GM18909 (cell line): ENCODE data around the gene MYO15B.

Experiments used
- ATAC-seq: cut with Tn5 transposase; IDR thresholded peaks from one replicate; pipeline ENCODE4 v1.9.1; 2021; ENCODE audit warnings: mild to moderate bottlenecking; ENCODE audit not compliant: unreplicated experiment, poor library complexity

MYO15B gene

DNA sequence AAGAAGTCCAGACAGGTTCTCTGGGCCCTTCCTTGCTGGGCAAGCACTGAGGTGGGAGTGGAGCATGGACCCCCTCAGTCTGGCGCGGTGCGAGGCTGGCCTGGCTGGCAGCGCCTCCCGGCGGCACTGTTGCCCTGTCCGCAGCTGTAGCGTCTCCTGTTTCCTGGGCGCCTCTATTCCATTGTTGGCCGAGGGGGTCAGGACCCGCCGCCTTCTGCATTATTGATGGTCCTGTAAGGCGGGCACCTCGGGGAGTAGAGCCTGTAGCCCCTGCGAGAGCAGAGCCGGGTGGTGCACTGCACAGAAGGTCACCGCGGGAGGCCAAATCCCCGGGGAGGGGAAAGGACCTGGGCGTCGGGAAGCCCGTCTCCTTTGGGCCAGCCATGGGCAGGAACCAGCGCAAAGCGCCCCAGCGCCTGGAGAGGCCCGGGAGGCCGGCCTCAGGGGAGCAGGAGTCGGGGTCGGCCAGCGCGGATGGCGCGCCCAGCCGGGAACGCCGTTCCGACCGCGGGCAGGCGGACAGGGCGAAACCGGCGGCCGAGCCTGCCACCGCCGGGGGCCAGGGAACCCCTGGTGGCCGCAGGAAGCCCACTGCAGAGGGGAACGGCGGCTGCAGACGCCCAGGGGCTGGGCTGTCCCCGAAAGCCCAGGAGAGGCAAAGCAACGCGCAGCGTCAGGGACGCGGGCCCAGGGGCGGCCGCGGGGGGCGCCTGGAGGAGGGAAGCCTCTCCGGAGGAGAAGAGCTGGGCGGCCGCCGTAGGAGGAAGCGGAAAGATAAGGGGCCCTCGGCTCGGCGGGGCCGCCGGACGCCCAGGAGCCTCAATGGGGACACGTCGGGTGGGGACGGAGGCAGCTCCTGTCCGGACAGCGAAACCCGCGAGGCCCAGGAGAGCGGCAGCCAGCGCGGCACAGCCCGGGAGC lies at the start of gene MYO15B:
MYO15B (plus strand) TSS at position 126 of the 921 bp plus-strand sequence; CDS start at position 384, 258 bp downstream.
- no peak for ATAC-seq

DNA sequence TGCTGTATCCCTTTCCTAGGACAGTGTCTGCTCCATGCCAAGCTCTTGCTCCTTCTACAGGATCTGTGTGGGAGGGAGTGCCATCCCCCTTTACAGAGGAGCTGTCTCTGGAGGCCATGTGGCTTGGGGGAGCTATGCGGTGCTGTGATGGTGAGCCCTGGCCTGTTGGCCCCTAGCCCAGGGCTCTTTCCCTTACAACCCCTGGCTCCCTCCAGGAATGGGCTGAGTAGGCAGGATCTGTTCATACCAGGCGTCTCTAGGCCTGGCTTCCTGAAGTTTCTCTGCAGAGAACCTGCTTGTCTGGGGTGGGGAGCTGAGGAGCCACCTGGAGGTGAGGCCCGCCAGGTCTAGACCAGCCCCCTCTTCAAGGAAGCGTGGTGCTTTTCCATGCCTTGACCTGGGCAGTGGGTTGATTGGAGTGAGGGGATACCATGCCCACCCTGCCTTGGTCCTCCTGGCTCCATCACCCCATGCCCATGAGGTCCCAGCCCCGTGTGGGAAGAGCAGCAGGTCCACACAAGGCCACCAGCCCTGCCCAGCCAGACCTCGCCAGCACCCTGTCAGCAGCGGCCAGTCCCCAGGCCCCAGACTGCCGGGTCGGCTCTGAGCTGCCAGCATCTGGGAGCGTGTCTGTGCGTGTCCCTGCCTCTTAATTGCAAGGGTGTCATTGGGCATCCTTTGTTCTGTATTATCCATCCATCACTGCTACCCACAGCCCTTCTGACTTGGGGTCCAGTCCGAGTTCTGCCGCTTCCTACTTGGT lies 47.5 kb upstream of the MYO15B start:
- no peak for ATAC-seq

DNA sequence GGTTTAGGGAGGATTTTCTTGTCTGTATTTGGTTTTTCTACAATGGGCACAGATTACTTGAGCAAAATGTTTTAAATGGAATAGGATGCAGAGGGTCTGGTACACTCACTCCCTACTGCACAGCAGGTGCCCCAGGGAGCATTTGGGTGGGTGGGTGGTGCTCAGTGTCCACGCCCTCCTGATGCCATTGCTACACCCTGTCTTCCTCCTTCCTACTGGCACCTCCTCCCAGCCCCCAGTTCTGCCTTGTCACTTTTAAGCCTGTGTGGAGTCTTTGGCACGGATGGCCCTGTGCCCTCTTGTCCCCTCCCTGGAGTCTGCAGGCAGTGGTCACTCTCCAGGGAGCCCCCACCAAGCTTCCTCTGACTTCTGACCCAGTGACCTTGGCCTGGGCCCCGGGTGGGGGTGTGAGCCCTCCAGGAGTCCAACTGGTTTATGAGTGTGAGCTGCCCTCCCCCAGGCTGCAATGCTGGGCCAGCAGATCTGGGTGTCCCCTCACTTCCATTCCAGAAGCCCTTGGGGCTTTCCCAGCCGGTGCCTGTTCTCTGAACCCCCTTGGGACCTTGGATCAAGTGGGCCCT lies 46.6 kb upstream of the MYO15B start:
- ATAC-seq, result no peak

DNA sequence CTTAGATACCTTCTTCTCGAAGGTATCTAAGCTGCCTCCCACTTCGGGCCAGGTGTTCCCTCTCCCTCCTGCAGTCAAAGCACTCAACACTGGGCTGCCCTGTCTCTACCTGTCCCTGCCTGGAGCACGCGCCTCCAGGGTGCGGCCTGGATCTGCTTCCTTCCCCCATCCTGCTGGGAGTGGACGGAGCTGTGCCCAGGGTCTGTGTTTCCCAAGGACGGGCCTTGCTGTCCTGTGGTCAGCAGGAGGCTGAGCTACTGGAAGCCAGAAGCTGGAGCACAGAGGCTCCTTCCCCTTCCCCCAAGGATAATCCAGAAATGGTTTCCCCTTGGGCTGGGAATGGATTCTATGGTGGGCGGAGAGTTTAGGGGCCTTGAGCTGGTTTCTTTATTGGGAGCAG lies 45.4 kb upstream of the MYO15B start:
- ATAC-seq, result no peak

DNA sequence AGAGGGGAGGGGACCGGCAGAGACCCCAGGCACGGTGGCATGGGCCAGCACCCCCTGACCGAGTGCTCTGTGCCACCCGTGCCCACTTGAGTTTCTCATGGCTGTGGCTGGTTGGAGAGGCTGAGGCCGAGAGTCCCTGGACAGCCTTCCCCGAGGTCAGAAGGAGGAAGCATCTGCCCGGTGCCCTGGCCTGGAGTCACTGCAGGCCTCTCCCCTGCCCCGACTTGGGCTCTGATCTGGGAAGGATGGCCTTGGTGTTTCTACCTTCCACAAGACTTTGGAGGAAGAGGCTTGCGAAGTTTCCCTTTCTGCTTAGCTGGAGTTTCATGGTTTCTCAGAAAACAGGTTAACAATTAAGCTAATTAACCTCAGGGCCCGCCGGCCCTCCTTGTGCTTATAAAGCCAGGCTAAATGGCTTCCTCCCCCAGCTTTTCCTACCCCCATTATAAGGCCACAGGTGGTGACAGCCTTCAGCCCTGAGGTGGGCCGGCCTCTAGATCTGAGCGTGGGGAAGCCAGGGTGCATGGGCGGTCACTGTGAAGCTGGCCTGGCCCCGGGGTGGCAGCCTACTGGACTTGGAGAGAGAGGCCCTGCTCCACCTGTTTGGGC lies 44.8 kb upstream of the MYO15B start:
- no peak for ATAC-seq

DNA sequence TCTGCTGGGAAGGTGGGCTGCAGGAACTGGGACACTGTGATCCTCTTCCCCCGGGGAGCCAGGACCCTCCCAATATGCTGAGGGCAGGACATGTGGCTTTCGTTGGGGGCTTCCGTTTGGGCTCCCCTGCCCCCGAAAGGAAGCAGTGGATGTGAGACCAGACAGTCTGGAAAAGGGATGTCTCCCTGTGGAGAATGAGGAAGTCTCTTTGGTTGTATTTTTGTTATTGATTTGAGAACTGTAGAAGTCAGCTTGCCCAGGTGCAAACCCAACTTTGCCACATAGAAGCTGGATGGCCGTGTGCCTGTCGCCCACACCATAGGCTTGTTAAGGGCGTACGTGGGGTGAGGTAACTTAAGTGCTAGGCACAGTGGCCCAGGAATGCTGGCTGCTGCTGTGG lies 43.4 kb upstream of the MYO15B start:
- ATAC-seq, result no peak

DNA sequence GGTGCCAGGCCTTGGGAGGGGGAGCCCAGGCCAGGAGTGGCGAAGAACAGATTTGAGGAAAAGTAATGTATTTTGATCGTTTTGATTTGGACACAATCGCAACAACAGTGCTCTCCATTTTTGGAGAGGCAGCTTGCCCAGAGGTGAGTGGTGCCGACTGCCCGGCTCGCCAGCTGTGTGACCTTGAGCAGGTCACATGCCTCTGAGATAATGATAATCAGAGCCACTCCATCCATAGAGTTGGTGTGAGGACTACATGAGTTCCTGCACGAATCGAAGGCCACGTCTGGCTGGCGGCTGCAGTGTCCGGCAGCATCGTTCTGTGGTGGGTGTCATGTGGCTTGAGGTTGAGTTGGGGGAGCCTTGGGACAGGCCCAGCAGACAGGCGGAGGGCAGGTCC lies 41.4 kb upstream of the MYO15B start:
- no peak for ATAC-seq

DNA sequence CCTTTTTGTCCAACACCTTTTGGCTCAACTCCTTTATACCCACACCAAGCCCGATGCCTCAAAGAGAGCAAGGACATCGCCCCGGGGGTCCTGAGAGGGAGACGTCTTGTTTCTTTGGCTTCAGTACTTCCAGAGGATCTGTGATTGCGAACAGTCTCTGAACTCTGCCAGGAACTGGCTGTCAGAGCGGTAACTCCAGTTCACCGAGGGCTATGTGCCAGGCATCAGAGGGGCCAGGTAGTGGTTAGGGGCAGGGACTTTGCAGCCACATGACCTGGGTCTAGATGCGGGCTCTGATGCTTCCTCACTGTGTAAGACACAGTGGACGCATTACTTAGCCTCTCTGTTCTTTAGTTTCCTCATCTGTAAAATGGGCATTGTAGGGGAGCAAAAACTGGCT lies 40.5 kb upstream of the MYO15B start:
- no peak for ATAC-seq

DNA sequence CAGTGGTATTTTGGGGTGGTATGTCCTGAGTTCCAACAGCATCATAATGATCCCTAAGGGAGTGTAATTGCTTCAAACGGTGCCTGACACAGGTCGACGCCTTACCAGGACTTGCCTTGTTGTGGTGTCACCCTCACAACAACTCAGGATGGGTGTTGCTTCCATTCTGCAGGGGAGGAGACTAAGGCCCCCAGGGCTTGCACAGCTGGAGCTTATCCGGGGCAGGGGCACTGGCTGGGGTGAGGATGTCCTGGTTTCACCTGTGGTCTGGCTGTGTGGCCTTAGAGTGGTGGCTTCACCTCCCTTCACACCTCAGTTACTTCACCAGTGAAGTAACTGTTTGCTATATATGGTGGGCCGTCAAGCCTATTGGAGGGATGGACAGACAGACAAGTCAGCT lies 38.8 kb upstream of the MYO15B start:
- no peak for ATAC-seq

DNA sequence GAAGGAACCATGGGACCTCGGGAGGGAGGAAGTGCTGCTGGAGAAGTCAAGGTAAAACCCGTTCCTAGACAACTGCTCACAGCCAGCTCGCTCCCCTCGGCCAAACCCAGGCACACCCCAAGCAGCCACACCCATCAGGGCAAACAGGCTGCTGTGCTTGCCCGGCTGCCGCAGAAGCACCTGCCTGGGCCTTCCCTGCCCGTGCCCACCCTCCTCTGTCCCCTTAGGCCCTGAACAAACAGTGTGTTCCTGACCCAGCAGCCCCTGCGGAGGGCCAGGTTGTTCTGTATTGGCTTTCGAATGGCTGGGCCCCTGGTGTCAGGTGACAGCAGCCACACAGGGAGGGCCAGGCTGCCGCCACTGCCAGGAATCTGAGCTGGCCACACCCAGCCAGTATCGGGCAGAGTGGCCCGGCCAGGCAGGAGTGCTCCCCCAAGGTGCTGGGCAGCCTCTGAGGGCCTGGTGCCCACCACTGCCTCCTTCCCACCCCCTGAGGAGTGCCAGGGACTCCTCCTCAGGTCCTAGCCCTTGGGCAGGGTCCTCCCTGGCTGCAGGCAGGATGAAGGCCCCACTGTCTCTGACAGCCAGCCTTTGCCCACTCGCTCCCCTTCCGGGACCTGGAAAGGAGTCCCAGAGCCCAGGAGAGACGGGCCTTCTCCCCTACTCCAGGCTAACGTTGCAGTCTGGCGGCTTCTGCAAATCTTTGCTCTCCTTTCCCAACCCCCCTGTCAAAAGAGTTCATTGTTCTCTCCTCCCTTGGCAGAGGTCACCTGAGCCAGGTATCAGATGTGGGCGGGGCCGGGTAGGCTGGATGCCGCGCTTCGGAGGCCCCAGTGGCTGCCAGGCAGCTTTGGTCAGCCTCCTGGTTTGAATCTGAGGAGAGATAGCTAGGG lies 38.1 kb upstream of the MYO15B start:
- no peak for ATAC-seq

DNA sequence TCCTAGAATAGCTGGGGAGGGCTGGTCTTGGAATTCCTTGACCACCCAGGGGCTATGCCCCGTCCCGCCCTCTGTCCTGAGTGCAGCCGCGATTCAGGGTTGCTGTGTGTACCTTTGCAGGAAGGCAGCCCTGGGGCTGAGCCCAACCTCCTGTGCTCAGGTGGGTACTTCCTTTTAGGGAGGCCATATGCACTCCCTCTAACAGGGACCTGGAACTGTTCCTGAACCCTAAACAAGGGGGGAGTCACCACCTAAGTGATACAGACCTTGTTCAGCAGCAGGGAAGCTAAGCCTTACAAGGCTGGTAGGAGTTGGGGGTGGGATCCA lies 37.5 kb upstream of the MYO15B start:
- ATAC-seq, result no peak

DNA sequence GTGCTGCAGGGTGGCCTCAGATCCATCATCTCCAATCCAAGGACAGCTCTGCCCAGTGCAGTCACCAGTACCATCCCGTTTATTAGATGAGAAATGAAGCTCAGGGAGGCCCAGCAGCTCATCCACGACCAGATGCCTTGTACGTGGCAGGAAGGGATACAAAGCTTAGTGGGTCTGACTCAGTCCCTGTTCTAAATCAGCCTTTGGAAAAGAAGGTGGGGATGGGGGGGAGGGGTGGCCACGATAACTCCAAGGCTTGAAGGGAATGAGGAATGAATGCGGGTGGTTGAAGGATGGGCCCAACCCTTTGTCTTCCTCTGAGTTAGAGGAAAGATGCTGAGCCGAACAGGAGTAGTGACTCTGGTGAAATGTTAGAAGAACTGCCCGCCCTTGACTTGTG lies 36.3 kb upstream of the MYO15B start:
- no peak for ATAC-seq

DNA sequence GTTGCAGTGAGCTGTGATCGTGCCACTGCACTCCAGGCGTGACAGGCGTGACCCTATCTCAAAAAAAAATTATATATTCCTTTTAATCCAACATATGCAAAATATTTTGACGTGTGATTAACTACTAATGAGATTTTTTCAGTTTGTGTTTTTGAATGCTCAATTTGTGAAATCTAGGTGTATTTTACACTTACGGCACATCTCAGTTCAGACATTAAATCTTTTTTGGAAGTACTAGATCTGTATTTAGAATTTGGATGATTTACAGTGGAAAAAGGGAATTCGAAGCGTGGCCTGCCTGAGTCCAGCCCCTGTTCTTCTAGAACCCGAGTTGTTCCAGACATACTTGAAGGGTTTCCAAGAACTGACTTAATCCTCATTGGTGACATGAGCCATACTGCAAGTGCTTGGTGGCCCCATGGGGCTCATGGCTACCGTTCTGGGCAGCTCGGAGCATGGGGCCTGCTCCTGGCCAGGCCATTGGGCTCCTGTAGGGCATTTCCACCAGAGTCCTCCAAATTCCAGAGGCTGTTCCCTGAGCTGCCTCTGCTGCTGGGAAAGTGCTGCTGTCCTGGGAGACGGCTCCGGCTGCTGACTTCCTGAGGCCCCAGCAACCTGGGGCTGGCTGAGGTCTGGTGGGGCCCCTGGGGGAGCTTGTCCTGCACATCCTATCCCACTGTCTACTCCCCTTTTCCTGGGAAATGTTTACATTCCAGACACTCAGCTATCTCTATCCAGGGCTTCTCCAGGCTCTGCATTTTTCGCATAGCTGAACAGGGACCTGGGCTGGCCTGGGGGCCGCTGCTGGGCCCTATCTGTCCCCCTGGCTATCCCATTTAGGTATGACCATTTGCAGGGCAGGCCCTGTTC lies 34.9 kb upstream of the MYO15B start:
- no peak for ATAC-seq

DNA sequence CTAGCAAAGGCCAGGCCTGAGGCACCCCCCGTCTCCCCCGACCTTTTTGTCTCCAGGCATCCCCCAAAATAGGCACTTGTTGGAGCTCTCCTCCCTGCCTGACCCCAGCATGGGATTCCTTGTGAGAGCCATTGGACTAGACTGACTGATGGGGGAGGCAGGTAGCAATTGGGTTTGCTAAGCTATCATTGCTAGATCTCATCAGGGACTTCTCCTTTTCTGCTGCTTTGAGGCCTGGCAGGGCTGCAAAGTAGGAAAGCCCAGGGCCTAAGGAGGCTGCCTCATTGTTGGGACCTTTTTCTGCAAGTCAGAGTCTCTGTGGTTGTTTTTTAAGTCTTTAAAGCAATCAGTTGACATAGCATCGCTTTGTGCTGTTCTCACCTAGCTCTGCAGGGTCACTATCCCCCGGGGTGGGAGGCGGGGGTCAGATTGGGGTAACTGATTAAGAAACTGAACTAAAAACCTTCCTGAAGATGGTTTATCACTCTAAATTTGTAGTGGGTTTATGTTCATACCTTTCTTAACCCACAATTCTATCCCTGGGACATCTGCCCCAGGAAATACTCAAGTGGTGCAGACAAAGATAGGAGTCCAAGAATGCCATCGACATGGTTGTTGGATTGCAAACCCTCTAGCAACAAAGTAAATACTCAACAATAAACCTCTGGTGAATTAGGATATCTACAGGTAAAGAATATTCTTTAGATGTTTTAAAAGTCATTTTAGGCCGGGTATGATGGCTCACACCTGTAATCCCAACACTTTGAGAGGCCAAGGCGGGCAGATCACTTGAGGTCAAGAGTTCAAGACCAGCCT lies 34.1 kb upstream of the MYO15B start:
- ATAC-seq, result no peak

DNA sequence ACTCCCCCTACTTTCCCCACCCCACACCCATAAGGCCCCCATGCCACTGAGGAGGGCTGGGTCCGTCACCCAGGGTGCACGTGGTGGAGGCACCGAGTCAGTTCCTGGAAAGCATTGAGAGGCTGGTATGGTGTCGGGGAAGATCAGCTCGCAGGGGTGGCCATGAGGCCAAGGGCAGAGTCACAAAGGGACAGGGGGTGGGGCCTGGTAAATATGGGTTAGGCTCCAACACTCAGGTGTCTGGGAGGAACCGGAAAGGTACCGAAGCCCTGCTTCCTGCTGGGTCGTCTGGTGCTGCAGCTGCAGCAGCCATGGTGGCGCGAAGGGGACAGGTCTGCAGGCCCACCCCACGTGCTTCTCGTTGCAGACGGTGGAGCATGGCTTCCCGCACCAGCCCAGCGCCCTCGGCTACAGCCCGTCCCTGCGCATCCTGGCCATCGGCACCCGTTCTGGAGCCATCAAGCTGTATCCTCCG lies 31.9 kb upstream of the MYO15B start:
- ATAC-seq, result no peak

DNA sequence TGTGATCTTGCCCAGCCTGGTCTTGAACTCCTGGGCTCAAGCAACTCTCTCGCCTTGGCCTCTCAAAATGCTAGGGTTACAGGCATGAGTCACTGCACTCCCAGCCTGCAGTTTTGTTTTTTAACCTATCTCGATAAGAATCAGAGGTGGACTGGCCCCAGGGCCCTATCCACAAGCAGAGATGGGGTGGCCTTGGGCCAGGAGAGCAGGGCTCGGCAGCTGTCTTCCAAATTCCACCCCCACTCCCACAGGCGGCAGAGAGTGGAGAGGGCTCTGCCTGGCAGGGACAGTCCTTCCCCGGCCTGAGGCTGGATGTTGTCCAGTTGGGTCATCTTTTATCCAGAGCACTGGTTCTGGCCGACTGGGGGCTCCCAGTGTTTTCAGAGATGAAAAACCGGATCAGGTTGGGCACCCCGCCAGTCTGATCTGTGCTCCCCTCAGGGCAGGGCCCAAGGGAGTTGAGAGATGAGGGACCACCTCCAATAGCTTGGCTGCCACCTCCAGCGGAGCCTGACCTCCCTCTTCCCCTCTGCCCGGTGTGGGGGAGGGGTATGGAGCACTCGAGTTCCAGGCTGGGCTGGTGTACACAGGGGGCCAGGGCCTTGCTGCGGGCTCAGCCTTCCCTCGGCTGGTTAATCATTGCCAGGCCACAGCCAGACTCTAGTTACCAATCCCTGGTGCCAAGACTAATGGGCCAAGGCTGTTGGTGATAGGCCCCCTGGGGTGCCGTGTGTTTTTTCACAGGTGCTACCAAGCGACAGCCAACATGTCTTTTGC lies 30.3 kb upstream of the MYO15B start:
- ATAC-seq, result no peak
